D721Med (cell line): ENCODE data around the gene KCNK5.

ENCODE experiments used
- DNase-seq: peaks from one replicate; pipeline ENCODE4 v3.0.0; 2011; ENCODE audit warnings: low spot score; ENCODE audit not compliant: insufficient read length
- FAIRE-seq: peaks from 2 replicates; lab custom pipeline; 2011; peaks lifted over from hg19 to GRCh38; lab: Jason Lieb, UNC
- TF ChIP-seq, protein P1 (sequence below): IDR thresholded peaks from 2 replicates; pipeline ENCODE4 v1.5.1; 2012; ENCODE audit warnings: mild to moderate bottlenecking, control low read depth; ENCODE audit not compliant: insufficient read depth; ENCODE audit errors: missing control alignments

KCNK5 gene

DNA sequence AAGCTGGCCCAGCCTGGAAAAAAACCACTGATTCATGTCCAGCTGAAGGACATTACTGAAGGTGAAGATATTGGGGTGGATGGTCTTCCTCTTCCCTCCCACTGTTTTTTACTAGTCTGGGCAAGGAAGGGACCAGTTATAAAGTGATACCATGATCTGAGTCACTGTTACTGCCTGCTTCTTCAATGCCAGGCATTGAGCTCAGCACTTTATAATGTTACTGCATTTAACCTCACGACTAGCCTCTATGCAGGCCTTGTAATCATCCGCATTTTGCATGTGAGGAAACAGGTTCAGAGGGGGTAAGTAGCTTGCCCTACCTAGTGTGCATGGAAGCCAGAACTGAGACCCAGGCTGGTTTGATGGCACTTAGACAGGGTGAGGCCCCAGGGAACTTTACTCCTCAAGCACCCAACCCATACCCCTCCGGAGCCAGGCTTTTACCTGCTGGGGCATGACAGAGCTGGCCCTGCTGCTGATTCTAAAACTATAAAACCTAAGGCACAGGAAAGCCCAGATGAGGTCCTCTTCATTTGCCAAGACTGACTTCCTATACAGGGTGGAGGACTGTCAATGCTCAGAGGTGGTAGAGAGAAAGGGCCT is 11.0 kb upstream of the KCNK5 start:
- DNase-seq: no peak
- TF ChIP-seq, protein P1, sequence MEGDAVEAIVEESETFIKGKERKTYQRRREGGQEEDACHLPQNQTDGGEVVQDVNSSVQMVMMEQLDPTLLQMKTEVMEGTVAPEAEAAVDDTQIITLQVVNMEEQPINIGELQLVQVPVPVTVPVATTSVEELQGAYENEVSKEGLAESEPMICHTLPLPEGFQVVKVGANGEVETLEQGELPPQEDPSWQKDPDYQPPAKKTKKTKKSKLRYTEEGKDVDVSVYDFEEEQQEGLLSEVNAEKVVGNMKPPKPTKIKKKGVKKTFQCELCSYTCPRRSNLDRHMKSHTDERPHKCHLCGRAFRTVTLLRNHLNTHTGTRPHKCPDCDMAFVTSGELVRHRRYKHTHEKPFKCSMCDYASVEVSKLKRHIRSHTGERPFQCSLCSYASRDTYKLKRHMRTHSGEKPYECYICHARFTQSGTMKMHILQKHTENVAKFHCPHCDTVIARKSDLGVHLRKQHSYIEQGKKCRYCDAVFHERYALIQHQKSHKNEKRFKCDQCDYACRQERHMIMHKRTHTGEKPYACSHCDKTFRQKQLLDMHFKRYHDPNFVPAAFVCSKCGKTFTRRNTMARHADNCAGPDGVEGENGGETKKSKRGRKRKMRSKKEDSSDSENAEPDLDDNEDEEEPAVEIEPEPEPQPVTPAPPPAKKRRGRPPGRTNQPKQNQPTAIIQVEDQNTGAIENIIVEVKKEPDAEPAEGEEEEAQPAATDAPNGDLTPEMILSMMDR: no peak
- FAIRE-seq: no peak

DNA sequence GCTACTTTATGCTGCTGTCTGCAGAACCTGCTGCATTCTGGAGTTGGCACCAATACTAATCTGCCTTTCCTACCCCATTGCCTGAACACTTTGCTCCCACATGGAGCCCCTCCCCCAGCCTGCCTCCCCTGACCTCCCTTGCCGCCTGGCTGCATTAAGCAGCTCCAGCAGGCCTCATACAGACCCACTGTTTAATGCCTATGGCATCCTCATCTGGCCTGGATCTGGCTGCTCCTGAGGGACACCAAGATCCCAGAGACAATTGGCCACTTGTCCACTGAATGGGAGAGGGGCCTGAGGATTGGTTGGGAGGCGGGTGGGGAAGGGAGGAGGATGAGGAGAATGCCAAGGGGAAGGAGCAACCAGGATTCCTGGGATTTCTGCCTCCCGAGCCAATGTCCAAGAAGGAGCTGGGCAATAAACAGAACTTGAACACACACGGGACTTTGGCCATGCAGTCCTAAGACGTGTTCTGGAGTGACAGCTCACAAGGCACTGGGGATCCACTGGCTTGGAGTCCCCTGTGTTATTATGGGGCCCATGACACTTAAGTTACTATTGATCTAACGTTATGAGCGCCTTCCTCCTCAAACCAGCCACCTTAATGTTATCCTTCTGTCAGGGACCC is 10.4 kb upstream of the KCNK5 start:
- FAIRE-seq (no peak), DNase-seq (no peak)
- TF ChIP-seq, protein P1: no peak

GRCh38 chr6:39236742-39237141 is 7.5 kb upstream of the KCNK5 start:
- TF ChIP-seq, protein P1: no peak
- no peak for FAIRE-seq
- DNase-seq: no peak

DNA sequence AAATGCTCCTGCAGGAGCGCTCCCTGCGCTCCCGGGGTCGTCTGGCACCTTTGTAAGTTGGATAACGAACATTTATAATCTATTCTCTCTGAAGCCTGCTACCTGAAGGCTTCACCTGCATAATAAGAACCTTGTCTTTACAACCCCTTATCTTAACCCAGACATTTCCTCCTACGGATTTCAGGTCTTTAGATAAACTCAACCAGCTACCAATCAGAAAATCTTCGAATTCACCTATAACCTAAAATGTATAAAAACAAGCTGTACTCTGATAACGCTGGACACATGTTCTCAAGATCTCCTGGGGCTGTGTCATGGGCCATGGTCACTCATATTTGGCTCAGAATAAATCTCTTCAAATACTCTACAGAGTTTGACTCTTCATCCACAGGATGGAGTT is 4.1 kb upstream of the KCNK5 start:
- no peak for FAIRE-seq
- TF ChIP-seq, protein P1: no peak

GRCh38 chr6:39231521-39232243 is 2.4 kb upstream of the KCNK5 start:
- TF ChIP-seq, protein P1: no peak
- DNase-seq: no peak
- FAIRE-seq: no peak

More for the DNA sequence above, 4.1 kb upstream of the KCNK5 start:
- no peak for DNase-seq

GRCh38 chr6:39230654-39231035 is 1.4 kb upstream of the KCNK5 start:
- no peak for DNase-seq
- TF ChIP-seq, protein P1: no peak
- no peak for FAIRE-seq
